GM18520 (cell line): ENCODE data around the gene EPB41L4A.
"Not testable (repeated sequence)": the region's sequence is repeated elsewhere in the genome, so short reads cannot be mapped to it uniquely, and the experiment has no call there.

Source experiments
- ATAC-seq: cut with Tn5 transposase; IDR thresholded peaks from one replicate; pipeline ENCODE4 v1.9.1; 2021; ENCODE audit not compliant: unreplicated experiment

Gene EPB41L4A

GRCh38 chr5:112419164-112419985, at the start of gene EPB41L4A:
EPB41L4A (minus strand) TSS chr5:112419277; CDS start chr5:112419039, 238 bp downstream.
- ATAC-seq = peak; percentile 21

- ATAC-seq = no peak
Observed at GRCh38 chr5:112467485-112467884, 48.4 kb upstream of the EPB41L4A start.

- ATAC-seq = not testable (repeated sequence)
Observed at GRCh38 chr5:112466261-112466660, 47.2 kb upstream of the EPB41L4A start.

- ATAC-seq = not testable (repeated sequence)
Observed at GRCh38 chr5:112447187-112447760, 28.2 kb upstream of the EPB41L4A start.

- ATAC-seq = no peak
Observed at GRCh38 chr5:112445626-112446350, 26.7 kb upstream of the EPB41L4A start.

GRCh38 chr5:112443932-112444331, 24.9 kb upstream of the EPB41L4A start:
- ATAC-seq = not testable (repeated sequence)

GRCh38 chr5:112440031-112440430, 21.0 kb upstream of the EPB41L4A start:
- ATAC-seq = no peak

- no peak for ATAC-seq
Observed at GRCh38 chr5:112436144-112436543, 17.1 kb upstream of the EPB41L4A start.

- no peak for ATAC-seq
Observed at GRCh38 chr5:112434641-112435040, 15.6 kb upstream of the EPB41L4A start.

GRCh38 chr5:112426202-112426601, 7.1 kb upstream of the EPB41L4A start:
- ATAC-seq = not testable (repeated sequence)

GRCh38 chr5:112419986-112420864, 1.1 kb upstream of the EPB41L4A start:
- peak; percentile 72 for ATAC-seq

GRCh38 chr5:112418659-112419163, 366 bp downstream of the EPB41L4A start:
- no peak for ATAC-seq

- ATAC-seq = peak; percentile 49
Observed at GRCh38 chr5:112417931-112418658, 982 bp downstream of the EPB41L4A start.

GRCh38 chr5:112415552-112415951, 3.5 kb downstream of the EPB41L4A start:
- ATAC-seq = no peak

- no peak for ATAC-seq
Observed at GRCh38 chr5:112413611-112414010, 5.5 kb downstream of the EPB41L4A start.

GRCh38 chr5:112412346-112412745, 6.7 kb downstream of the EPB41L4A start:
- ATAC-seq = no peak

GRCh38 chr5:112411903-112412302, 7.2 kb downstream of the EPB41L4A start:
- no peak for ATAC-seq

GRCh38 chr5:112407666-112408065, 11.4 kb downstream of the EPB41L4A start:
- no peak for ATAC-seq

- no peak for ATAC-seq
Observed at GRCh38 chr5:112407240-112407639, 11.8 kb downstream of the EPB41L4A start.

GRCh38 chr5:112403069-112403468, 16.0 kb downstream of the EPB41L4A start:
- no peak for ATAC-seq
